Measurements from ENCODE around the gene COMT.

The COMT gene

GRCh38 chr22:19909350-19910179, 32.0 kb upstream of the COMT start:
- H3K4me3 ChIP-seq (ENCODE audit: low read depth, low read length): no peak overlapping the region
- DNase-seq (ENCODE audit: low read depth): peak; percentile 43
- TF ChIP-seq CTCF (IDR thresholded peaks at IDR 0.05; ENCODE audit: low read depth, low read length, missing control alignments): peak; percentile 96

GRCh38 chr22:19910180-19910744, 31.3 kb upstream of the COMT start:
- TF ChIP-seq CTCF (IDR thresholded peaks at IDR 0.05; ENCODE audit: low read depth, low read length, missing control alignments): no peak
- H3K4me3 ChIP-seq (ENCODE audit: low read depth, low read length): no peak overlapping the region
- no peak for DNase-seq (ENCODE audit: low read depth)

GRCh38 chr22:19911540-19912270, 29.9 kb upstream of the COMT start:
- TF ChIP-seq CTCF (IDR thresholded peaks at IDR 0.05; ENCODE audit: low read depth, low read length, missing control alignments): no peak
- no peak overlapping the region for H3K4me3 ChIP-seq (ENCODE audit: low read depth, low read length)
- no peak for DNase-seq (ENCODE audit: low read depth)

GRCh38 chr22:19912271-19912999, 29.1 kb upstream of the COMT start:
- no peak for DNase-seq (ENCODE audit: low read depth)
- H3K4me3 ChIP-seq (ENCODE audit: low read depth, low read length): no peak overlapping the region
- TF ChIP-seq CTCF (IDR thresholded peaks at IDR 0.05; ENCODE audit: low read depth, low read length, missing control alignments): no peak

- no peak for DNase-seq (ENCODE audit: low read depth)
- H3K4me3 ChIP-seq (ENCODE audit: low read depth, low read length): no peak overlapping the region
- no peak for TF ChIP-seq CTCF (IDR thresholded peaks at IDR 0.05; ENCODE audit: low read depth, low read length, missing control alignments)
These were observed 28.1 kb upstream of the COMT start for GRCh38 chr22:19913337-19913936.

GRCh38 chr22:19914201-19914943, 27.2 kb upstream of the COMT start:
- no peak for TF ChIP-seq CTCF (IDR thresholded peaks at IDR 0.05; ENCODE audit: low read depth, low read length, missing control alignments)
- no peak for DNase-seq (ENCODE audit: low read depth)

More at GRCh38 chr22:19914201-19914943, 27.2 kb upstream of the COMT start:
- H3K4me3 ChIP-seq (ENCODE audit: low read depth, low read length): no peak overlapping the region
